NCI-H1105 (cell line): ENCODE measurements around the gene PEMT.

ENCODE experiments used
- DNase-seq: peaks from one replicate; lab custom pipeline; 2025; lab: John Stamatoyannopoulos, UW

The PEMT gene

GRCh38 chr17:17553217-17554195 lies 38.0 kb downstream of the PEMT start:
- DNase-seq = no peak

GRCh38 chr17:17552351-17553216 lies 38.9 kb downstream of the PEMT start:
- DNase-seq = no peak

GRCh38 chr17:17551361-17551760 lies 40.1 kb downstream of the PEMT start:
- DNase-seq = no peak

GRCh38 chr17:17549732-17550366 lies 41.7 kb downstream of the PEMT start:
- DNase-seq = no peak

- no peak for DNase-seq
Observed at GRCh38 chr17:17548044-17548443, 43.5 kb downstream of the PEMT start.

- DNase-seq = no peak
Observed at GRCh38 chr17:17547210-17547764, 44.2 kb downstream of the PEMT start.

GRCh38 chr17:17546399-17547185 lies 44.9 kb downstream of the PEMT start:
- no peak for DNase-seq

GRCh38 chr17:17545984-17546383 lies 45.5 kb downstream of the PEMT start:
- DNase-seq = no peak

- no peak for DNase-seq
Observed at GRCh38 chr17:17545031-17545820, 46.3 kb downstream of the PEMT start.

GRCh38 chr17:17542906-17543635 lies 48.4 kb downstream of the PEMT start:
- DNase-seq = no peak

- DNase-seq = no peak
Observed at GRCh38 chr17:17541640-17542001, 49.9 kb downstream of the PEMT start.

- peak; percentile 75 for DNase-seq
Observed at GRCh38 chr17:17540935-17541639, 50.4 kb downstream of the PEMT start.

GRCh38 chr17:17540278-17540906 lies 51.1 kb downstream of the PEMT start:
- DNase-seq = peak; percentile 76

- DNase-seq = no peak
Observed at GRCh38 chr17:17539591-17539990, 51.9 kb downstream of the PEMT start.

GRCh38 chr17:17538417-17539391 lies 52.8 kb downstream of the PEMT start:
- peak; percentile 93 for DNase-seq

- DNase-seq = no peak
Observed at GRCh38 chr17:17537311-17538099, 54.0 kb downstream of the PEMT start.

GRCh38 chr17:17536702-17537101 lies 54.8 kb downstream of the PEMT start:
- no peak for DNase-seq
